SU-DHL-6 (cell line): ENCODE results near the gene LRRC2.

Experiments used
- CTCF ChIP-seq: fragments of 200-600 bp; sonication (generic); IDR thresholded peaks from one replicate; pipeline ENCODE4 v1.5.1; 2017; ENCODE audit warnings: antibody characterized with exemption, mild to moderate bottlenecking, low read length, moderate library complexity; ENCODE audit not compliant: insufficient read depth, poor library complexity, severe bottlenecking
- EZH2phosphoT487 ChIP-seq: fragments of 200-600 bp; sonication (generic), shearing (Covaris generic); conservative IDR thresholded peaks from 2 replicates; pipeline ENCODE4 v1.6.1; 2018; ENCODE audit warnings: mild to moderate bottlenecking, antibody characterized with exemption, low read length, moderate library complexity, mixed read lengths

- TF ChIP-seq EZH2phosphoT487 (no peak), CTCF (no peak)
These were observed 48.3 kb downstream of the LRRC2 start for GRCh38 chr3:46517784-46518181.
